IPS-NIHi7 (cell line): Measurements from ENCODE around the gene TTC17.

Source experiments
- DNase-seq: peaks from one replicate; pipeline ENCODE4 v3.0.0; 2012; ENCODE audit warnings: mixed read lengths; ENCODE audit errors: extremely low spot score

Gene TTC17

DNA sequence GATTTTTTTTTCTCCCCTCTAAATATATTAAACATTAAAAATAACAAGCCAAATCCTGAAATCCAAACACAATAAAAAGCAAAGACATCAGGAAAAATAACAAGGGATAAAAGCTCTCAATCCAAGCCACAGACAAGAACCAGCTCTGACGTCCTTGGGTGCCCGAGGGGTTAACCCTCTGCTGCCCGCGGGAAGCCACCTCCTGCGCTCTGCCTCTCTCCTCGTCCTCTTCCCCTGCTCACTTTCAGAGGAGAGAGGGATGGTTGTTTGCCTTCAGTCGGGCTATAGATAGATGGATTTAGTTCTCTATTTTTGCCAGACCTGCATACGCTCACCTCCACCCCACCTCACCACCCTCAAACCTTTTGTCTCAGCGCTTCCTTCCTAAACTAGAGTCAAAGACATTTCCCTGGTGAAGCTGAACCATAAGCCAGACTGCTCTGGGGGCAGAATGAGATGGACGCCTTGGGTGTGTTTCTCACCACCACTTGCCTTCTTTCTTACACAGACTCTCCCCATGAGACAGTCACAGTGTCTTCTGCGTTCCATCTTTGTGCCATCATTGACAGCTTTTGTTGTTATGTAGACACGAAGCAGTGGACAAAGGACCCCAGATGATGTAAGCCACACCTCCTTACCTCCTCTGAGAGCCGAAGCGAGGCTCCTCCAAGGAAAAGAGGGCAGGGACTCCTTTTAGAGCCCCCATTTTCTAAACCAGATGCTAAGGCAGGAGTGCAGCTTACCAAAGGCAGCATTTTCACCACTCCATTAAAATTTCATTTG lies 179.3 kb downstream of the TTC17 start:
- no peak for DNase-seq

DNA sequence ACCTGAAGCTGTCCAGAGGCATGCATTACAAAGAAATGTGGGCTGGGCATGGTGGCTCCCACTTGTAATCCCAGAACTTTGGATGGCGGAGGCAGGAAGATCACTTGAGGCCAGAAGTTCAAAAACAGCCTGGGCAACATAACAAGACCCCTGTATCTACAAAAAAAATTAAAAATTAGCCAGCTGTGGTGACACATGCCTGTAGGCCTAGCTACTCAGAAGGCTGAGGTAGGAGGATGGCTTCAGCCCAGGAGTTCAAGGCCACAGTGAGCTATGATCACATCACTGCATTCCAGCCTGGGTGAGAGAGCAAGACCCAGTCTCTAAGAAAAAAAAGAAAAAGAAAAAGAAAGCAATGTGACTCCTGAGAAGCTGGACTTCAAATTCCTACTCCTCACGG lies 183.3 kb downstream of the TTC17 start:
- no peak for DNase-seq

DNA sequence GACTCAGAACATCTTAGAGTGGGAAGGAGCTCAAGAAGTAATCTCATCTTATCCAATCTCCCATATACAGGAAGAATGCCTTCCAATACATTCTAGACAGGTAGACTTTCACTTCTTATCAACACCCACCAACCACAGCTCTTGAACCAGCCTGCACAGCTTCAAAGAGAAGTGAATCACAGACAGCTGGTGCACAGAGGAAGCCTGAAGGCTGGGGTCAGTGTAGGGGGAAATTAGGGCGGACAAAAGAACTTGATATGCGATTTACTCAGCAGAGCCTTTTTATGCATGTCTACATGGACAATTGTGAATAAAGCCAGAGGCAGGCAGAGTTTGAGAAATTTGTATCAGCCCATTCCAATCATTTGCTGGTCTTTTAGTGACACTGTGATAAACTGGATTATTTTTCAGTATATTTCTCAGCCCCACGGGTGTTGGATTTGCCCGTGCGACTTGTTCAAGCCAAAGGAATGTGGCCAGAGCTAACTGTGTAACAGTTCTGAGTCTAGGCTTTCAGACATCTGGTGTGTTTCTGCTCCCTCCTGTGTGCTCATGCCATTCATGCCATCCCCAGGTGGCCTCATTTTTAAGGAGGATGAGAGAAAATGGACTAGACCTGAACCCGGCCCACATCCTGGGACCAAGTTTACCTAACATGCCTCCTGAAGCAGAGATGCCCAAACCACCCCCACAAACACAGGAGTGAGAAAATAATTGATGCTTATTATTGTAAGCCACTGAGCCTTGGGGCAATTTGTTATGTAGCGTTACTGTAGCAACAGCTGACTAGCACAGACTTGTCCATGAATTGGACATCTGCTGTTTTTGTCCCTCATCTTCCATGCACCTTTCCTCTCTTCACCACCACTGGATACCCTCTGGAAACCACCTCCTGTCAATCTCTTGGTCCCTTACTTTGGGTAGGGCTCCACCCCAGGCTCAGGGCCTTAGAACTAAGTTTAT lies 184.3 kb downstream of the TTC17 start:
- no peak for DNase-seq
